CD8-positive, alpha-beta memory T cell (primary cell): Measurements from ENCODE around the gene RPS6KC1. TPM values are rescaled to one million over a fixed set of nuclear protein-coding genes. Genes with fewer than 3 reads are reported as not detected.
A peak's percentile ranks its signal among the peaks of the same experiment; 100 is the strongest.
"Not testable (repeated sequence)": the region's sequence is repeated elsewhere in the genome, so short reads cannot be mapped to it uniquely, and the experiment has no call there.

ENCODE experiments used
- CTCF ChIA-PET: fragments of 350-600 bp; sonication (Branson Sonifier 250); formaldehyde crosslinking; loops from one replicate; lab custom pipeline; 2021; ENCODE audit warnings: antibody characterized with exemption; lab: Charles Lee
- POLR2A ChIA-PET: fragments of 350-600 bp; sonication (Branson Sonifier 250); formaldehyde crosslinking; loops from one replicate; lab custom pipeline; 2021; ENCODE audit warnings: antibody characterized with exemption; lab: Charles Lee
- DNase-seq, 5 donors: peaks; one replicate each; pipeline versions ENCODE4 v3.0.0 to v3.0.0-alpha.2; 2020 to 2022; ENCODE audit warnings: mixed read lengths in 1 of 5
- H3K27ac ChIP-seq: one replicate; pipeline ENCODE4 v1.7.0; 2013; ENCODE audit warnings: low read depth, mild to moderate bottlenecking, low read length, moderate library complexity
- H3K27me3 ChIP-seq: 2 replicates; pipeline ENCODE4 v1.7.0; 2013; ENCODE audit warnings: low read length, mild to moderate bottlenecking; ENCODE audit not compliant: insufficient read depth, poor library complexity, severe bottlenecking
- H3K36me3 ChIP-seq: 2 replicates; pipeline ENCODE4 v1.7.0; 2013; ENCODE audit warnings: mild to moderate bottlenecking, low read length, moderate library complexity; ENCODE audit not compliant: insufficient read depth
- H3K4me1 ChIP-seq: 2 replicates; pipeline ENCODE4 v1.7.0; 2013; ENCODE audit warnings: mild to moderate bottlenecking, low read length, moderate library complexity; ENCODE audit not compliant: insufficient read depth
- H3K4me3 ChIP-seq: 2 replicates; pipeline ENCODE4 v1.7.0; 2013; ENCODE audit warnings: mild to moderate bottlenecking, low read length
- H3K9me3 ChIP-seq: 2 replicates; pipeline ENCODE4 v1.7.0; 2013; ENCODE audit warnings: mild to moderate bottlenecking, low read length
- H3K27ac Mint-ChIP-seq, 8 donors: one replicate each; pipeline ENCODE4 v1.8.0; 2020 to 2021; ENCODE audit warnings: mixed read lengths in 8 of 8, mild to moderate bottlenecking in 6 of 8, inconsistent platforms in 3 of 8, moderate library complexity in 3 of 8
- H3K27me3 Mint-ChIP-seq, 2 donors: one replicate each; pipeline ENCODE4 v1.8.0; 2020 to 2021; ENCODE audit warnings: mixed read lengths in 2 of 2, mild to moderate bottlenecking in 1 of 2, moderate library complexity in 1 of 2
- H3K36me3 Mint-ChIP-seq, 3 donors: one replicate each; pipeline ENCODE4 v1.8.0; 2020 to 2021; ENCODE audit warnings: mixed read lengths in 3 of 3, inconsistent platforms in 1 of 3, mild to moderate bottlenecking in 1 of 3
- H3K4me1 Mint-ChIP-seq, 3 donors: one replicate each; pipeline ENCODE4 v1.8.0; 2020 to 2021; ENCODE audit warnings: mixed read lengths in 3 of 3, inconsistent platforms in 1 of 3, mild to moderate bottlenecking in 1 of 3
- H3K4me3 Mint-ChIP-seq, 7 donors: one replicate each; pipeline ENCODE4 v1.8.0; 2020 to 2021; ENCODE audit warnings: mixed read lengths in 7 of 7, mild to moderate bottlenecking in 6 of 7, moderate library complexity in 4 of 7, inconsistent platforms in 2 of 7
- H3K9me3 Mint-ChIP-seq, 5 donors: one replicate each; pipeline ENCODE4 v1.8.0; 2020 to 2022; ENCODE audit warnings: mixed read lengths in 5 of 5, mild to moderate bottlenecking in 3 of 5, moderate library complexity in 2 of 5, inconsistent platforms in 1 of 5
- polyA plus RNA-seq: library from polyadenylated mRNA; unstranded; fragments of 300-500 nt; fragmentation: Illumina TruSeq; gene quantifications from one replicate; pipeline ENCODE4 v1.2.3, GENCODE V29; 2021
- total RNA-seq, 2 experiments: library from RNA; stranded (reverse); gene quantifications; one replicate each; pipeline ENCODE4 v1.2.3, GENCODE V29; 2021

Gene RPS6KC1
- total and polyA plus RNA-seq, 3 experiments from 2014 or later, result 7.4 to 8.2 (median 7.4) TPM

DNA sequence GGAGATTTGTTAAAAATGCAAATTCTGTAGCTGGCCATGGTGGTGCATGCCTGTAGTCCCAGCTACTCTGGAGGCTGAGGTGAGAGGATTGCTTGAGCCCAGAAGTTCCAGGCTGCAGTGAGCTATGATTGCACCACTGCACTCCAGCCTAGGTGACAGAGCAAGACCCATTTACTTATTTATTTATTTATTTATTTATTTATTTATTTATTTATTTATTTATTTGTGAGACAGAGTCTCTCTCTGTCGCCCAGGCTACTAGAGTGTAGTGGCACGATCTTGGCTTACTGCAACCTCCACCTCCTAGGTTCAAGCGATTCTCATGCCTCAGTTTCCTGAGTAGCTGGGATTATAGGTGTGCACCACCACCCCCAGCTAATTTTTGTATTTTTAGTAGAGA, 250.5 kb downstream of the RPS6KC1 start:
- H3K27me3 ChIP-seq, H3K27ac Mint-ChIP-seq, H3K27me3 Mint-ChIP-seq, H3K36me3 ChIP-seq, CTCF ChIA-PET, H3K4me3 Mint-ChIP-seq, H3K4me3 ChIP-seq, POLR2A ChIA-PET, DNase-seq, H3K27ac ChIP-seq, H3K9me3 ChIP-seq, H3K4me1 Mint-ChIP-seq, H3K4me1 ChIP-seq: not testable (repeated sequence)
- Mint-ChIP-seq H3K36me3 (peaks cover 0 to 14% (median 0%) of the 10 kb centered on the region in 3 donors), H3K9me3 (peaks cover 0 to 21% (median 8%) of the 10 kb centered on the region in 5 donors)

DNA sequence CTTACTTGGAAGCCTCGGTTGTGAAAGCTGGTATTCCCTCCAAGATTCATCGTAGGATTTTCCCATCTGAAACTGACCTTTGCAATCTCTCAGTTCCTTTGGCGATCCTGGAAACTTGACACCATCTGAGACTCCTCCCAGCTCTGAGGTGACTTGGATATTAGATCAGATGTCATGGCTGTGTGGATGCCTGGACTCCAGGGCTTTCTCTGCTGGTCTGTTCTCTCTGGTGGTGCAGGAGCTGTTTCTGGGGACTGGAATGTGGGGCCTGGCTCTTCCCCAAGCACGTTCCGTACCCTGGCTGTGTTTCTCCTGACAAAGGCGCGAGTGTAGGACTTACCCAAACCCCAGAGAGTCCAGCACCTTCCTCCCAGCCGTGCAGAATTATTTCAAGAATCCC, 252.2 kb downstream of the RPS6KC1 start:
- peaks cover 0 to 10% (median 2%) of the 10 kb centered on the region in 5 donors for H3K9me3 Mint-ChIP-seq
- ChIA-PET POLR2A (no interaction called here), CTCF (no interaction called here)
- no peak overlapping the region for H3K4me3 Mint-ChIP-seq
- H3K36me3 Mint-ChIP-seq, result peaks cover 0 to 2% (median 0%) of the 10 kb centered on the region in 3 donors
- Histone ChIP-seq H3K27me3 (no peaks in the 10 kb centered on the region), H3K9me3 (no peaks in the 10 kb centered on the region), H3K4me1 (no peaks in the 10 kb centered on the region), H3K27ac (no peak overlapping the region), H3K36me3 (no peaks in the 10 kb centered on the region), H3K4me3 (no peak overlapping the region)
- no peak for DNase-seq
- no peaks in the 10 kb centered on the region for H3K27me3 Mint-ChIP-seq
- no peak overlapping the region for H3K27ac Mint-ChIP-seq
- no peaks in the 10 kb centered on the region for H3K4me1 Mint-ChIP-seq

- no peaks in the 10 kb centered on the region for H3K9me3 ChIP-seq
- no peaks in the 10 kb centered on the region for H3K4me1 Mint-ChIP-seq
- POLR2A ChIA-PET, result no interaction called here
- H3K27me3 Mint-ChIP-seq, result peaks cover 0 to 7% of the 10 kb centered on the region in 2 donors
- H3K27ac ChIP-seq, result no peak overlapping the region
- H3K27me3 ChIP-seq, result no peaks in the 10 kb centered on the region
- no peaks in the 10 kb centered on the region for H3K4me1 ChIP-seq
- H3K4me3 ChIP-seq, result no peak overlapping the region
- DNase-seq, result no peak
- H3K36me3 ChIP-seq, result no peaks in the 10 kb centered on the region
- peaks cover 0 to 5% (median 2%) of the 10 kb centered on the region in 5 donors for H3K9me3 Mint-ChIP-seq
- H3K36me3 Mint-ChIP-seq, result peaks cover 0 to 8% (median 0%) of the 10 kb centered on the region in 3 donors
- H3K4me3 Mint-ChIP-seq, result no peak overlapping the region
- CTCF ChIA-PET, result no interaction called here
- no peak overlapping the region for H3K27ac Mint-ChIP-seq
These were observed 264.5 kb downstream of the RPS6KC1 start for GRCh38 chr1:213315571-213315970.

DNA sequence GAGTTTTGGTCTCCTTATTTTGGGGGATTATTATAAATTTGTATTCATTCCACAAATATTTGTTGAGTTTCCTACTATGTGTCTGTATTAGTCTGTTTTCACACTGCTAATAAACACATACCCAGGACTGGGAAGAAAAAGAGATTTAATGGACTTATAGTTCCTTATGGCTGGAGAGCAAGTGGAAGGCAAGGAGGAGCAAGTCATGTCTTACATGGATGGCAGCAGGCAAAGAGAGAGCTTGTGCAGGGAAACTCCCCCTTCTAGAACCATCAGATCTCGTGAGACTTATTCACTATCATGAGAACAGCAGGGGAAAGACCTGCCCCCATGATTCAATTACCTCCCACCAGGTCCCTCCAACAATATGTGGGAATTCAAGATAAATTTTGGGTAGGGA, 267.4 kb downstream of the RPS6KC1 start:
- H3K9me3 Mint-ChIP-seq, DNase-seq, H3K4me1 ChIP-seq, H3K36me3 Mint-ChIP-seq, H3K4me3 Mint-ChIP-seq, CTCF ChIA-PET, H3K4me3 ChIP-seq, H3K4me1 Mint-ChIP-seq, H3K36me3 ChIP-seq, H3K27me3 Mint-ChIP-seq, H3K27ac ChIP-seq, H3K27me3 ChIP-seq, H3K9me3 ChIP-seq, POLR2A ChIA-PET: not testable (repeated sequence)
- H3K27ac Mint-ChIP-seq, result peak overlapping the region in 1 of 8 donors; percentile 70

DNA sequence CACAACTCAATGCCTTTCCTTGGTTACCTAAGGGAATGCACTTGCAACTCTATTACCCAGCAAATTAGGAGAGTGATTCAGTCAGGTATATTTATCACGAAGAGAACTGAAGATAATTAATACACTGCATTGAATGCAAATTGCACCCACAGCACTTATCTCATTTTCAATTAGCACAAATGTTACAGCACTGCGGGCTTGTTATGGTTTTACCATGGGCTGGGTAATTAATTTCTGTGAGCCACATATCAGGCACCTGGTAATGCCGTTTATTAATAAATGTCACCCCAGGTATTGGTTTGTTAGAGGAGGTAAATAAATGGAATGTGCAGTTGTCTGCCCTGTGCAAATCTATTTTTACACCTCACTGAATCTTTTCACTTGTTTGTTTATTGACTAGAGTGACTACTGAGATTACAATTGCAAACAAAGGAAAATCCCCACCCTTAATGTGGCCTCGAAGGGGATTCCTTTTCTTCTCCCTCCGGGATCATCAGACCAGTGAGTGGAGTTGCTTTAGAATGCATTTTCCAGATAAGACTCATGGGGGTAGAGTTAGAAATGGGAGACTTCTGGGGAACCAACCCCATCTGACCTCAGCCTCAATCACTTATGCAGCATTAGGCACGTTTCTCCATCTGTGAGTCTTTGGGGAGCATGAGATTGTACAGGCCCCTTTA, 269.3 kb downstream of the RPS6KC1 start:
- no peaks in the 10 kb centered on the region for H3K9me3 ChIP-seq
- ChIA-PET CTCF (no interaction called here), POLR2A (no interaction called here)
- no peaks in the 10 kb centered on the region for H3K36me3 ChIP-seq
- H3K4me3 Mint-ChIP-seq, result no peak overlapping the region
- no peaks in the 10 kb centered on the region for H3K4me1 ChIP-seq
- no peak overlapping the region for H3K27ac Mint-ChIP-seq
- H3K4me3 ChIP-seq, result no peak overlapping the region
- no peaks in the 10 kb centered on the region for H3K4me1 Mint-ChIP-seq
- peaks cover 0 to 6% (median 3%) of the 10 kb centered on the region in 5 donors for H3K9me3 Mint-ChIP-seq
- no peak for DNase-seq
- peaks cover 0 to 5% (median 0%) of the 10 kb centered on the region in 3 donors for H3K36me3 Mint-ChIP-seq
- H3K27ac ChIP-seq, result no peak overlapping the region
- no peaks in the 10 kb centered on the region for H3K27me3 ChIP-seq
- H3K27me3 Mint-ChIP-seq, result peaks cover 3 to 10% of the 10 kb centered on the region in 2 donors

Other genes with a start within 250 kb of the RPS6KC1 start
- not detected for gene SPATA45, start 203.6 kb upstream of the RPS6KC1 start, total RNA-seq
- not detected for gene SPATA45, start 203.6 kb upstream of the RPS6KC1 start, polyA plus RNA-seq
- gene FLVCR1, start 193.0 kb upstream of the RPS6KC1 start, total RNA-seq, result 10 to 100 TPM; 11.7 to 14.9 TPM
- 4.0 TPM for gene FLVCR1, start 193.0 kb upstream of the RPS6KC1 start, polyA plus RNA-seq
- under 1 TPM; 0.07 to 0.18 TPM for gene VASH2, start 100.7 kb upstream of the RPS6KC1 start, total RNA-seq
- not detected for gene VASH2, start 100.7 kb upstream of the RPS6KC1 start, polyA plus RNA-seq
- gene ANGEL2, start 35.4 kb upstream of the RPS6KC1 start, total RNA-seq, result 10 to 100 TPM; 41.2 to 42.5 TPM
- gene ANGEL2, start 35.4 kb upstream of the RPS6KC1 start, polyA plus RNA-seq, result 32.1 TPM